ENCODE data around the gene POU3F4. TPM values are rescaled to one million over a fixed set of nuclear protein-coding genes. Genes with fewer than 3 reads are reported as not detected.

Gene POU3F4
- total and polyA plus RNA-seq, 2 of the 8 experiments (the other 6 are each of a cell fraction or from before 2014, with no cell fraction given): 1.1 to 1.9 TPM

- H3K79me2 ChIP-seq (ENCODE audit: control insufficient read depth in 1 of 2, insufficient read depth in 2 of 2, low read length in 2 of 2): no peaks in the 10 kb centered on the region
- no peak for TF ChIP-seq SP4 (IDR thresholded peaks at IDR 0.05; ENCODE audit: low read length)
- no peak for TF ChIP-seq TEAD4 (IDR thresholded peaks at IDR 0.05; ENCODE audit: low read depth, low read length)
- TF ChIP-seq TBP (IDR thresholded peaks at IDR 0.05; ENCODE audit: low read depth, low read length): no peak
- no peak for TF ChIP-seq SP2 (IDR thresholded peaks at IDR 0.05; ENCODE audit: low read length)
- TF ChIP-seq POLR2AphosphoS5 (IDR thresholded peaks at IDR 0.05; ENCODE audit: low read depth, low read length): no peak
- H3K56ac ChIP-seq (replicated peaks; ENCODE audit: insufficient read length, low read depth, low read length): no peak overlapping the region
- no peaks in the 10 kb centered on the region for H3K36me3 ChIP-seq (ENCODE audit: control insufficient read depth in 2 of 4, insufficient read depth in 4 of 4, low read length in 3 of 4)
- H3K4me1 ChIP-seq (replicated peaks in 1 of 4; ENCODE audit: control insufficient read depth in 3 of 4, insufficient read depth in 4 of 4, low read length in 3 of 4): peaks cover 0 to 12% (median 6%) of the 10 kb centered on the region in 4 experiments; a peak in 4 of 7 replicates
- peak overlapping the region in 2 of 4 experiments; percentile 4 to 74; a peak in 2 of 8 replicates for H3K4me3 ChIP-seq (ENCODE audit: extremely low read depth in 1 of 4, insufficient read depth in 2 of 4, low read depth in 3 of 4, low read length in 4 of 4)
- no peak for FAIRE-seq
- no peak overlapping the region for H3K27ac ChIP-seq (ENCODE audit: low read depth, low read length)
- H4K20me1 ChIP-seq (replicated peaks in 1 of 2; ENCODE audit: control insufficient read depth in 1 of 2, insufficient read depth in 2 of 2, low read length in 2 of 2): no peaks in the 10 kb centered on the region
- H3K79me1 ChIP-seq (ENCODE audit: low read depth, low read length): no peaks in the 10 kb centered on the region
- no peak overlapping the region for H3K14ac ChIP-seq (ENCODE audit: insufficient read length)
- H4K91ac ChIP-seq (replicated peaks; ENCODE audit: insufficient read length, low read length): peak overlapping the region; percentile 9
- H3K4me2 ChIP-seq (ENCODE audit: insufficient read depth in 1 of 2, low read depth in 2 of 2, low read length in 2 of 2): peak overlapping the region; percentile 21 to 71; a peak in 3 of 4 replicates
- H2BK12ac ChIP-seq (ENCODE audit: low read depth, low read length): no peak overlapping the region
- H4K8ac ChIP-seq (ENCODE audit: extremely low read depth, insufficient read depth, low read length): no peak overlapping the region
- no peak overlapping the region for H2BK5ac ChIP-seq (ENCODE audit: low read depth, low read length)
- H2BK120ac ChIP-seq (replicated peaks; ENCODE audit: low read depth, low read length): no peak overlapping the region
- no peak overlapping the region for H2AK5ac ChIP-seq (ENCODE audit: low read depth, low read length)
- no peak overlapping the region for H2BK20ac ChIP-seq (ENCODE audit: low read length)
- DNase-seq (ENCODE audit: low read depth in 1 of 2, low spot score in 2 of 2): no peak
- peak overlapping the region; percentile 72 for H4K5ac ChIP-seq (ENCODE audit: insufficient read length, low read depth, low read length)
- H3K23me2 ChIP-seq (ENCODE audit: low read depth, low read length): peaks cover 10% of the 10 kb centered on the region
- H3K9ac ChIP-seq (replicated peaks in 1 of 4; ENCODE audit: extremely low read depth in 1 of 4, low read depth in 3 of 4, low read length in 3 of 4): no peak overlapping the region
- H3K4ac ChIP-seq (replicated peaks; ENCODE audit: insufficient read length, low read depth, low read length): no peak overlapping the region
- ChIA-PET CTCF (ENCODE audit: partially characterized antibody) (no interaction called here), POLR2A (ENCODE audit: partially characterized antibody) (no interaction called here)
- H3K27me3 ChIP-seq (replicated peaks in 1 of 4; ENCODE audit: control insufficient read depth in 3 of 4, extremely low read depth in 1 of 4, insufficient read depth in 3 of 4, low read length in 3 of 4): peaks cover 0 to 19% (median 12%) of the 10 kb centered on the region in 4 experiments; a peak in 5 of 7 replicates
- H3K9me3 ChIP-seq (ENCODE audit: insufficient read depth in 2 of 2, low read depth in 1 of 2, low read length in 1 of 2): no peaks in the 10 kb centered on the region
- peak overlapping the region; percentile 48; the same call in 1 of the 2 replicates for H3K18ac ChIP-seq (ENCODE audit: extremely low read depth, low read length)
- no peak overlapping the region for H2BK15ac ChIP-seq (ENCODE audit: low read length)
- WGBS, 2 experiments (ENCODE audit: extremely low coverage in 1 of 2, insufficient coverage in 1 of 2, insufficient read length in 1 of 2, insufficient replicate concordance in 2 of 2, low coverage in 1 of 2, low lambda C conversion rate in 2 of 2, missing lambda C conversion rate in 1 of 2): 29% methylated on average over 5 of the region's 14 CpGs; no CpG with 5 or more reads in 1 of the 2 experiments
- no peak overlapping the region for H3K23ac ChIP-seq (ENCODE audit: insufficient read length)
- no peak overlapping the region for H2AFZ ChIP-seq (ENCODE audit: low read length)
Observed at GRCh38 chrX:83512111-83512510, 4.0 kb downstream of the POU3F4 start.
